DOHH2 (cell line): ENCODE data around the gene TSPAN8.
"Not testable (repeated sequence)": the region's sequence is repeated elsewhere in the genome, so short reads cannot be mapped to it uniquely, and the experiment has no call there.

Source experiments
- EZH2phosphoT487 ChIP-seq: fragments of 200-600 bp; sonication (generic); IDR thresholded peaks from 2 replicates; pipeline ENCODE4 v1.6.1; 2017; ENCODE audit warnings: borderline replicate concordance, mild to moderate bottlenecking, antibody characterized with exemption, low read length, moderate library complexity, mixed read lengths
- TF ChIP-seq, protein P1 (sequence below): fragments of 200-600 bp; sonication (generic); IDR thresholded peaks from one replicate; pipeline ENCODE4 v1.5.1; 2014; ENCODE audit warnings: antibody characterized with exemption, mild to moderate bottlenecking, low read depth, low read length; ENCODE audit not compliant: poor library complexity, severe bottlenecking

DNA sequence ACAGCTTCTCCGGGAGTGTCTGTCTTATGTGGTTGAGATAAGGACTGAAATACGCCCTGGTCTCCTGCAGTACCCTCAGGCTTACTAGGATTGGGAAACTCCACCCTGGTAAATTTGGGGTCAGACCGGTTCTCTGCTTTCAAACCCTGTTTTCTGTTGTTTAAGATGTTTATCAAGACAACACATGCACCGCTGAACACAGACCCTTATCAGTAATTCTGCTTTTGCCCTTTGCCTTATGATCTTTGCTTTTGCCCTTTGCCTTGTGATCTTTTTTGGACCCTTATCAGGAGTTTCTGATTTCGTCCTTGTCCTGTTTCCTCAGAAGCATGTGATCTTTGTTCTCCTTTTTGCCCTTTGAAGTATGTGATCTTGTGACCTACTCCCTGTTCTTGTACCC lies 7.8 kb downstream of the TSPAN8 start:
- TF ChIP-seq, protein P1, sequence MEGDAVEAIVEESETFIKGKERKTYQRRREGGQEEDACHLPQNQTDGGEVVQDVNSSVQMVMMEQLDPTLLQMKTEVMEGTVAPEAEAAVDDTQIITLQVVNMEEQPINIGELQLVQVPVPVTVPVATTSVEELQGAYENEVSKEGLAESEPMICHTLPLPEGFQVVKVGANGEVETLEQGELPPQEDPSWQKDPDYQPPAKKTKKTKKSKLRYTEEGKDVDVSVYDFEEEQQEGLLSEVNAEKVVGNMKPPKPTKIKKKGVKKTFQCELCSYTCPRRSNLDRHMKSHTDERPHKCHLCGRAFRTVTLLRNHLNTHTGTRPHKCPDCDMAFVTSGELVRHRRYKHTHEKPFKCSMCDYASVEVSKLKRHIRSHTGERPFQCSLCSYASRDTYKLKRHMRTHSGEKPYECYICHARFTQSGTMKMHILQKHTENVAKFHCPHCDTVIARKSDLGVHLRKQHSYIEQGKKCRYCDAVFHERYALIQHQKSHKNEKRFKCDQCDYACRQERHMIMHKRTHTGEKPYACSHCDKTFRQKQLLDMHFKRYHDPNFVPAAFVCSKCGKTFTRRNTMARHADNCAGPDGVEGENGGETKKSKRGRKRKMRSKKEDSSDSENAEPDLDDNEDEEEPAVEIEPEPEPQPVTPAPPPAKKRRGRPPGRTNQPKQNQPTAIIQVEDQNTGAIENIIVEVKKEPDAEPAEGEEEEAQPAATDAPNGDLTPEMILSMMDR, result not testable (repeated sequence)
- not testable (repeated sequence) for TF ChIP-seq EZH2phosphoT487
